HG02571 (cell line): ENCODE data around the gene SRI.
"Not testable (repeated sequence)": the region's sequence is repeated elsewhere in the genome, so short reads cannot be mapped to it uniquely, and the experiment has no call there.

Experiments
- ATAC-seq: cut with Tn5 transposase; IDR thresholded peaks from one replicate; pipeline ENCODE4 v1.9.1; 2021; ENCODE audit warnings: mild to moderate bottlenecking, moderate library complexity; ENCODE audit not compliant: unreplicated experiment

The SRI gene

GRCh38 chr7:88184848-88185304 is 35.0 kb downstream of the SRI start:
- no peak for ATAC-seq

- ATAC-seq, result no peak
These were observed 36.8 kb downstream of the SRI start for GRCh38 chr7:88183051-88183450.

- ATAC-seq, result no peak
These were observed 43.6 kb downstream of the SRI start for GRCh38 chr7:88176190-88176589.

GRCh38 chr7:88172842-88173241 is 47.0 kb downstream of the SRI start:
- ATAC-seq, result no peak

GRCh38 chr7:88169717-88170320 is 50.0 kb downstream of the SRI start:
- no peak for ATAC-seq

GRCh38 chr7:88167721-88168120 is 52.1 kb downstream of the SRI start:
- no peak for ATAC-seq

- ATAC-seq, result no peak
These were observed 52.6 kb downstream of the SRI start for GRCh38 chr7:88167223-88167622.

GRCh38 chr7:88165697-88166096 is 54.1 kb downstream of the SRI start:
- ATAC-seq, result no peak

- not testable (repeated sequence) for ATAC-seq
These were observed 60.1 kb downstream of the SRI start for GRCh38 chr7:88159741-88160140.

GRCh38 chr7:88156356-88156755 is 63.5 kb downstream of the SRI start:
- ATAC-seq, result no peak

GRCh38 chr7:88155756-88156155 is 64.1 kb downstream of the SRI start:
- ATAC-seq, result no peak
